ENCODE results near the gene DEFB124.

The DEFB124 gene

DNA sequence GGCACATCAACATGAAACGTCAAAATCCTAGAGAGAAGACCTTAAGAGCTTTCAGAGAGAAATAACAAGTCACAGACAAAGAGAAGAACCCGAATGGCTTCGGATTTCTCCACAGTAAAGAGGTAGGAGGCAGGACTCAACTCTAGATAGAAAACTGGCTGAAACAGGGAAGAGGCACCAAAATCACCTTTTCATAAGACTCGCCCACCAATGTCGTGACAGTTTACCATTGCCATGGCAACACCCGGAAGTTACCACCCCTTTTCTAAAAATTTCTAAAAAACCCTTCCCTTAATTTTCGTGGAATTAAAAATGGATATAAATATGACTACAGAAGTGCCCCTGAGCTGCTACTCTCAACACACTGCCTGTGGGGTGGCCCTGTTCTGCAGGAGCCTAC lies 56.6 kb downstream of the DEFB124 start:
- no peak for DNase-seq

DNA sequence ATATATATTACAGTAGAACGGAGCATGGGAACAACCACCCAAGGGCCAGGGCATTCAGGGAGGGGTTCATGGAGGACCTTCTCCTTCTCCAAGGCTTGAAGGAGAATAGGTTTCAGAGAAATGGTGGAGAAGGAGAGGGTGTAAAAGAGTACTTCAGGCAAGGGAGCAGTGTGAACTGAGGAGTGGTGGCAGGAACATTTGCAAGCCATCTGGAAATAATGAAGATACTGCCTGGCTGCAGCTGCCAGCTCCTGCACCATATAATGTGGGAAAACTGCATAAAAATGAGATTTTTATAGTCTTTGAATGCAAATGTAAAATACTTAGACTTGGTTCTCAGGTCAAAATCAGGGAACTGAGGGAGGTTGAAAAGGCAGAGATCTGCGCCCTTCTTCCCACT lies 59.3 kb downstream of the DEFB124 start:
- DNase-seq: no peak

Measured in NCI-H510A (cell line).